GM19455 (cell line): ENCODE results near the gene ALDH4A1.
"Not testable (repeated sequence)": the region's sequence is repeated elsewhere in the genome, so short reads cannot be mapped to it uniquely, and the experiment has no call there.

Experiments used
- ATAC-seq: cut with Tn5 transposase; IDR thresholded peaks from one replicate; pipeline ENCODE4 v1.9.1; 2021; ENCODE audit not compliant: unreplicated experiment

ALDH4A1 gene

GRCh38 chr1:18879215-18879790 is 23.1 kb downstream of the ALDH4A1 start:
- no peak for ATAC-seq

GRCh38 chr1:18878538-18879214 is 23.7 kb downstream of the ALDH4A1 start:
- ATAC-seq: no peak

DNA sequence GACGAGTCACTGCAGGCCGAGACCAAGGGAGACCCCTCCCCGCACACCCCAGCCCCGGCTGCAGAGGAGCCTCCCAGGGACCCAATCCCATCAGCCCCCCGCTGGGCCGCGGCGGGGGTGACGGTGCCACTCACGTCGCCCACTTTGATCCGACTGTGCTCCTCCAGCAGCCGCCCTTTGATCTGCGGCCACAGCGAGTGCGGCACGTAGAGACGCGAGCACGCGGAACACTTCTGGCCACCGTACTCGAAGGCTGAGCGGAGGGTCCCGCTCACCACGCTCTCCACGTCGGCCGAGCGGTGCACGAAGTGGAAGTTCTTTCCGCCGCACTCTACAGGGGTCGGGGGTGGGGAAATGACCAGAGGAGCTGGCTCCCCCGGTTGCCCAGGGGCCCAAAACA is 25.1 kb downstream of the ALDH4A1 start:
- no peak for ATAC-seq

DNA sequence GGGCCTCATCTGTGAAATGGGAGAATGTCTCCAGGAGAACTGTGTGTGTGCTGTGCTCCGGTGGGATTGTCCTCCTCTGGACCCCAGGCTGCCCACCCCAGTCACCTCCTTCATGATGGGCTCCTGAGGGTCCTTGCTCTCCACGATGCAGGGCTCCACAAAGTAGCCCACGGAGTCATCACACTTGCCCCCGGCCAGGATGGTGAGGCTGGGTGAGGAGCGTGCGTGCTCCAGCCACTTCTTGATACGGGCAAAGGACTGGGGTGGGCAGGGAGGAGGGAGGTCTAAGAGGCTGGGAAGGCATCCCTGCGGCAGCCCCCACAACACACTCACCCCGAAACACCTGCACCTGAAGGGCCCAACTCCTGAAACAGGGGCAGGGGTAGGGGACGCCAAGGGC is 26.1 kb downstream of the ALDH4A1 start:
- ATAC-seq: no peak

- no peak for ATAC-seq
These were observed 26.6 kb downstream of the ALDH4A1 start for GRCh38 chr1:18875796-18876128.

GRCh38 chr1:18875107-18875795 is 27.1 kb downstream of the ALDH4A1 start:
- no peak for ATAC-seq

DNA sequence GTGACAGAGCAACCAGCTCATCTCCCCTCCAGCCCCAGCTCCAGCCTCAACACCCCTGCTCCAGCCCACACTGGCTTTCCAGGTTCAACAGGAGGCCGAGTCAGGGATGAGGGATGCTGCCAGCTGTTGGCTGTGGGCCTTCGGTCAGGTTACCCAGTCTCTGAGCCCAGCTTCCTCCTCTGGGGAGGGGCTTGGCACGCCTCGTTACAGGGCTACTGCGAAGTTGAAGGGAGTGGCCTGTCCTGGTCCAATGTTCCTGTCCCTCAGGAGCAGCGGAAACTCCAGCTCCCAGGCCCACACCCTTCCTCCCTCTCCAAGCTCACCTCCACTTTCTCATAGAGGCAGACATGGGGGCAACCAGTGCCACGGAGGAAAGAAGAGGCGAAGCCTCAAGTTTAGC is 27.8 kb downstream of the ALDH4A1 start:
- ATAC-seq: no peak

GRCh38 chr1:18874036-18874435 is 28.3 kb downstream of the ALDH4A1 start:
- ATAC-seq: no peak

DNA sequence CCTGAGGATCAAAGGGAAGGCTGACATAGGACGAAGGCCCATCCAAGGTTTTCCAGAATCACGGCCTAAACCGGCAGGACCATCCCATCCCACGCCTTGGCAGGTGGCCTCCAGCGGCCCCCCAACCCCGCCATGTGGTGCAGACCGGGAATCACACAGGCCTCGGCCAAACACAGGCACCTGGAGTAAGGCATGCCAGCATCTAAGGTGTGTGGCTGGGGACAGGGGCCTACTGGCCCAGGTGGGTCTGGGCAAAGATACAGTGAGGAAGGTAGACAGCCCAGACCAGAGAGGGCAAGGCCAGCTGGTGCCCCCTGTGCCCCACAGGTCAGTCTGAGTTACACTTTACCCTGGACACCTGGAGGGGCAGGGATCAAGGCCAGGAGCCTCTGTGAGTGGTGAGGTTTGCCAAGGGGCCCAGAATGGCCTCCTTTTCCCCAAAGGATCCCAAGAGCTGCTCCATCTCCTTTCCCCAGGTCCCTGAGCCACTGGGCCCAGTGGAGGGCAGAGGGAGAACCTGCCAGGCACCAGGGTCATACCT is 30.2 kb downstream of the ALDH4A1 start:
- ATAC-seq: no peak

GRCh38 chr1:18871401-18872070 is 30.8 kb downstream of the ALDH4A1 start:
- ATAC-seq: no peak

DNA sequence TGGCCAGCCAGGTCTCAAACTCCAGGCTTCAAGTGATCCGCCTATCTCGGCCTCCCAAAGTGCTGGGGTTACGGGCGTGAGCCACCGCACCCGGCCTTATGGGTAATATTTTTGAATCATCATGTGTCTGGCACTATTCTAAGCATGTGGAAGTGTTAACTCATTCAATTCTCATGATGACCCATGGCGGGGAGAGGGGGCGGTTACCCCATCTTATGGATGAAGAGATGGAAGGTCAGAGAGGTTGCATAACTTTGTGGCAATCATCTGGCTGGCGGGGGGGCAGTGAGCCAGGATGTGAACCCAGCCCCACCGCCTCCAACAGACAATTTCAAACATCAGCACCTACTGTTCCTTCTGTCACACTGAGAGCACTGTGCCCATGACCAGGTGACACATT is 31.4 kb downstream of the ALDH4A1 start:
- no peak for ATAC-seq

DNA sequence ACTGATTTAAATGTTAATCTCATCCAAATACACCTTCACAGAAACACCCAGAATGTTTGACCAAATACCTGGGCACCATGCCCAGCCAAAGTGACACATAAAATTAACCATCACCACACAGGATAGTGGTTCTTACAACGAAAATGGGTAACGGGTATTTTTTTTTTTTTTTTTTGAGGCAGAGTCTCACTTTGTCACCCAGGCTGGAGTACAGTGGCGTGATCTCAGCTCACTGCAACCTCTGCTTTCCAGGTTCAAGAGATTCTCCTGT is 31.8 kb downstream of the ALDH4A1 start:
- ATAC-seq: not testable (repeated sequence)

- no peak for ATAC-seq
These were observed 32.3 kb downstream of the ALDH4A1 start for GRCh38 chr1:18869847-18870594.

- ATAC-seq: no peak
These were observed 33.4 kb downstream of the ALDH4A1 start for GRCh38 chr1:18868801-18869424.

- ATAC-seq: no peak
These were observed 34.0 kb downstream of the ALDH4A1 start for GRCh38 chr1:18868354-18868753.

DNA sequence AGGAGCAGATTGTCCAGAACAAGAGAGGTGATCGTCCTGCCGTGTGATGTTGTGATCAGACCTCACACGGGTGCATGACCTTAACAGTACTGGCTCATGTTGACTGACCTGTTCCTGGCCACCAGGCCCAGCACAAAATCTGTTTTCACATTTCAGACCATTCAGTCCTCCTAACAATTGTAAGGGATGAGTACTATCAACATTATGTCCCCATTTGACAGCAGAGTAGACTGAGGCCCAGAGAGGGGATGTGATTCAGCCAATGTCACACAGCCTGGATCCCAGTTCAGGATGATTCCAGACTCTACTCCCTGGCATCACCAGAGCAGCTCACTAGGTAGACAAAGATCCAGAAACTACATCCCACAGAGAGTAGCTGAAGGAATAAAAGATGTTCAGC is 35.5 kb downstream of the ALDH4A1 start:
- no peak for ATAC-seq

- ATAC-seq: no peak
These were observed 36.0 kb downstream of the ALDH4A1 start for GRCh38 chr1:18866314-18866713.

- ATAC-seq: no peak
These were observed 37.2 kb downstream of the ALDH4A1 start for GRCh38 chr1:18865176-18865575.

DNA sequence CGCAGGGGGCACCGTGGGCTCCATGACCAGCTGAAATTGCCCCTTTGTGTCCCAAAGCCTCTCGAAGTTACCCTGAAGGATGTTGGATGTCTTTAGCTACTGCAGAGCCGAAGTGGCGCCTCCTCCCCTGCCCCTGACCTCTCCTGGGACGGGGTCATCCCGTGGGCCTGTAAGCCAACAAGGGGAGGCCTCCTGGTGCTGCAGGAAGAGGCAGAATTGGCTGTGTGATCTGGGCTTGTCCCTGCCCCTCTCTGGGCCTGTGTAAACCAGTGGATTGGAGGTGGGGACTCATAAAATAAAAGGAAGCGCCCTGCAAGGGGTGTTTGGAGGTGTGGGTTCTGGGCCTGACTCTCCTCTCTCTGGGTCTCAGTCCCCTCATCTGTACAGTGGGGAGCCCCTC is 40.8 kb downstream of the ALDH4A1 start:
- ATAC-seq: no peak

- no peak for ATAC-seq
These were observed 41.3 kb downstream of the ALDH4A1 start for GRCh38 chr1:18861082-18861481.

GRCh38 chr1:18859560-18859959 is 42.8 kb downstream of the ALDH4A1 start, which contains the start of gene TAS1R2:
TSS of gene TAS1R2 (minus strand) at chr1:18859660. CDS start at chr1:18859660, 0 bp downstream.
- no peak for ATAC-seq
